ENCODE data around the gene CREB3.

DNA sequence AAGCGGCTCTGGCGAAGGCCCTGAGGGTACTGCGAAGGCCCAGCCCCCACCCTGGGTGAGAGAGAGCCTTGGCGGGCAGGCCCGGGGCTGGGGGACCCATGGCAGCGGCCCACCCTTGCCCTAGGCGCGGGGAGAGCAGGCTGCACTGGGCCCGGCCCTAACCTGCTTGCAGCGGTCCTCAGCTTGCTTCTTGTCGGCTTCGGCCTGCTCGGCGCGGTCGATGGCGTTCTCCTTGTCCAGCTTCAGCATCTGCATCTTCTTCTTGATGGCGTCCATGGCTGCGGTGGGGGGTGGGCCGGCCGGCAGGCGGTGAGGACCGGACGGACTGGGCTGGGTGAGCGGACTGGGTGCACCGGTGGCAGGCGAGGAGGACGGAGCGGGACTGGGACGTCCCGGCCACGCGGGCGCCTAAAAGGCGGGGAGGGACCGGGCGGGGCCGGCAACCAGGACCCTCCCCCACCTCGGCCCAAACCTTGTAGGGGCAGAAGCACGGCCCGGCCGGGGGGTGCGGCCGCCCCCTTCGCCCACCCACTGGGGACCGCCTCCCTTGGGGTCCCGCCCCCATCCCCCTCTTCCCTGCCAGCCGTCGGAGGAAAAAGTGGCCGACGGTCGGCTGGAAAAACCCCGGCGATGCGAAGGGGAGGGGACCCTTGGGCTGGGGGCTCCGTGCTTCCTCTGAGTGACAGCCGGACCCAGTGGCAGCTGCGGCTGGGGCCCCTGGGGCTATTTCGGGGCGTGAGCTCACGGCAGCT, 42.7 kb upstream of the CREB3 start, which contains the start of gene TPM2:
- TF ChIP-seq, protein P1, sequence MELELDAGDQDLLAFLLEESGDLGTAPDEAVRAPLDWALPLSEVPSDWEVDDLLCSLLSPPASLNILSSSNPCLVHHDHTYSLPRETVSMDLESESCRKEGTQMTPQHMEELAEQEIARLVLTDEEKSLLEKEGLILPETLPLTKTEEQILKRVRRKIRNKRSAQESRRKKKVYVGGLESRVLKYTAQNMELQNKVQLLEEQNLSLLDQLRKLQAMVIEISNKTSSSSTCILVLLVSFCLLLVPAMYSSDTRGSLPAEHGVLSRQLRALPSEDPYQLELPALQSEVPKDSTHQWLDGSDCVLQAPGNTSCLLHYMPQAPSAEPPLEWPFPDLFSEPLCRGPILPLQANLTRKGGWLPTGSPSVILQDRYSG (tag; conservative IDR thresholded peaks at IDR 0.05; ENCODE audit: low read depth) = no peak
- TF ChIP-seq KDM4B (IDR thresholded peaks at IDR 0.05; ENCODE audit: borderline replicate concordance in 2 of 2, low read depth in 1 of 2) (no peak), TBP (optimal IDR thresholded peaks at IDR 0.05; ENCODE audit: low read depth, low read length) (no peak), HCFC1 (IDR thresholded peaks at IDR 0.05; ENCODE audit: low read depth, low read length) (no peak), TAF1 (IDR thresholded peaks at IDR 0.05; ENCODE audit: control insufficient read depth, extremely low read depth, insufficient read depth, low read length, severe bottlenecking) (no peak), ILK (tag; IDR thresholded peaks at IDR 0.05; ENCODE audit: borderline replicate concordance, low read depth) (no peak), RBM15 (IDR thresholded peaks at IDR 0.05; ENCODE audit: insufficient read depth, low read length) (no peak), ZNF384 (IDR thresholded peaks at IDR 0.05; ENCODE audit: low read depth, low read length) (no peak), BCL6 (CRISPR knock-in tag; IDR thresholded peaks at IDR 0.05) (no peak), EGR1 (conservative IDR thresholded peaks at IDR 0.05) (no peak), YY1 (IDR thresholded peaks at IDR 0.05; ENCODE audit: borderline replicate concordance in 1 of 3, control insufficient read depth in 1 of 3, extremely low read depth in 1 of 3, insufficient read depth in 3 of 3, insufficient read length in 1 of 3, insufficient replicate concordance in 2 of 3, low read depth in 1 of 3, low read length in 2 of 3) (no peak), DPF2 (IDR thresholded peaks at IDR 0.05) (no peak)
